H1 (cell line): ENCODE data around the gene NAP1L5. TPM values are rescaled to one million over a fixed set of nuclear protein-coding genes. Genes with fewer than 3 reads are reported as not detected.

ENCODE experiments used
- CTCF ChIA-PET: fragments of 300-600 bp; sonication (Branson Sonifier 250); formaldehyde crosslinking; loops from one replicate; lab custom pipeline; 2021; ENCODE audit not compliant: partially characterized antibody; lab: Charles Lee
- POLR2A ChIA-PET: fragments of 300-600 bp; sonication (Branson Sonifier 250); formaldehyde crosslinking; loops from one replicate; lab custom pipeline; 2021; ENCODE audit warnings: inconsistent platforms; ENCODE audit not compliant: partially characterized antibody; lab: Charles Lee
- DNase-seq, 2 experiments: peaks; one replicate each; pipeline versions ENCODE4 v3.0.0 to v3.0.0-alpha.2; 2010 to 2022; ENCODE audit warnings: low spot score in 2 of 2, low read depth in 1 of 2, mixed read lengths in 1 of 2
- FAIRE-seq: peaks from 2 replicates; lab custom pipeline; 2011; peaks lifted over from hg19 to GRCh38; lab: Jason Lieb, UNC
- H2AFZ ChIP-seq: 2 replicates; pipeline ENCODE4 v1.8.1; 2012; ENCODE audit warnings: low read length, inconsistent platforms
- H2AK5ac ChIP-seq: 2 replicates; pipeline ENCODE4 v1.6.1; 2013; ENCODE audit warnings: low read depth, low read length
- H2BK120ac ChIP-seq: replicated peaks from 2 replicates; pipeline ENCODE3; 2013; ENCODE audit warnings: low read depth, low read length, inconsistent platforms
- H2BK12ac ChIP-seq: 2 replicates; pipeline ENCODE4 v1.6.1; 2013; ENCODE audit warnings: low read depth, low read length
- H2BK15ac ChIP-seq: 2 replicates; pipeline ENCODE4 v1.6.1; 2013; ENCODE audit warnings: low read length
- H2BK20ac ChIP-seq: 2 replicates; pipeline ENCODE4 v1.6.1; 2013; ENCODE audit warnings: low read length
- H2BK5ac ChIP-seq: 2 replicates; pipeline ENCODE4 v1.6.1; 2013; ENCODE audit warnings: low read depth, low read length
- H3K14ac ChIP-seq: 2 replicates; pipeline ENCODE4 v1.6.1; 2013; ENCODE audit warnings: inconsistent platforms; ENCODE audit not compliant: insufficient read length
- H3K18ac ChIP-seq: 2 replicates; pipeline ENCODE4 v1.6.1; 2013; ENCODE audit warnings: low read length; ENCODE audit errors: extremely low read depth
- H3K23ac ChIP-seq: 2 replicates; pipeline ENCODE4 v1.6.1; 2013; ENCODE audit warnings: inconsistent platforms; ENCODE audit not compliant: insufficient read length
- H3K23me2 ChIP-seq: 2 replicates; pipeline ENCODE4 v1.6.1; 2013; ENCODE audit warnings: low read depth, low read length
- H3K27ac ChIP-seq: 2 replicates; pipeline ENCODE4 v1.6.1; 2011; ENCODE audit warnings: low read depth, low read length, inconsistent platforms
- H3K27me3 ChIP-seq, 4 experiments: replicated peaks in 1 of 4; 1 replicate in 1 of 4; 2 replicates in 3 of 4; pipeline versions ENCODE4 v1.6.1 to v1.8.1; 2011 to 2013; ENCODE audit warnings: low read length in 3 of 4, mild to moderate bottlenecking in 3 of 4, inconsistent platforms in 2 of 4, mixed read lengths in 2 of 4, moderate library complexity in 1 of 4; ENCODE audit not compliant: control insufficient read depth in 3 of 4, insufficient read depth in 3 of 4; ENCODE audit errors: extremely low read depth in 1 of 4
- H3K36me3 ChIP-seq, 4 experiments: 2 replicates each; pipeline versions ENCODE4 v1.6.1 to v1.8.1; 2011 to 2013; ENCODE audit warnings: mild to moderate bottlenecking in 4 of 4, low read length in 3 of 4, moderate library complexity in 2 of 4, control low read depth in 1 of 4, inconsistent platforms in 1 of 4; ENCODE audit not compliant: insufficient read depth in 4 of 4, control insufficient read depth in 2 of 4
- H3K4ac ChIP-seq: replicated peaks from 2 replicates; pipeline ENCODE3; 2013; ENCODE audit warnings: low read length, low read depth, mixed read lengths, inconsistent platforms; ENCODE audit not compliant: insufficient read length
- H3K4me1 ChIP-seq, 4 experiments: replicated peaks in 1 of 4; 1 replicate in 1 of 4; 2 replicates in 3 of 4; pipeline versions ENCODE4 v1.6.1 to v1.8.1; 2011 to 2013; ENCODE audit warnings: low read length in 3 of 4, inconsistent platforms in 2 of 4, mixed read lengths in 1 of 4; ENCODE audit not compliant: insufficient read depth in 4 of 4, control insufficient read depth in 3 of 4
- H3K4me2 ChIP-seq, 2 experiments: 2 replicates each; pipeline versions ENCODE4 v1.6.1 to v1.8.1; 2011 to 2013; ENCODE audit warnings: low read depth in 2 of 2, low read length in 2 of 2, control low read depth in 1 of 2, inconsistent platforms in 1 of 2, mild to moderate bottlenecking in 1 of 2; ENCODE audit not compliant: insufficient read depth in 1 of 2
- H3K4me3 ChIP-seq, 4 experiments: fragments of 200-600, 300-600 bp in 1 of 4; sonication (generic), shearing (Covaris generic), sonication (Bioruptor Twin) in 1 of 4; 2 replicates each; pipeline versions ENCODE4 v1.5.1 to v1.8.1; 2011 to 2016; ENCODE audit warnings: low read length in 4 of 4, low read depth in 3 of 4, control low read depth in 2 of 4, inconsistent platforms in 2 of 4, mild to moderate bottlenecking in 2 of 4, mixed read lengths in 1 of 4, moderate library complexity in 1 of 4; ENCODE audit not compliant: insufficient read depth in 2 of 4; ENCODE audit errors: extremely low read depth in 1 of 4
- H3K56ac ChIP-seq: replicated peaks from 2 replicates; pipeline ENCODE3; 2013; ENCODE audit warnings: low read depth, mild to moderate bottlenecking, mixed read lengths, low read length, inconsistent platforms; ENCODE audit not compliant: insufficient read length
- H3K79me1 ChIP-seq: 2 replicates; pipeline ENCODE4 v1.6.1; 2013; ENCODE audit warnings: low read depth, low read length, control low read depth
- H3K79me2 ChIP-seq, 2 experiments: 2 replicates each; pipeline versions ENCODE4 v1.6.1 to v1.8.1; 2012 to 2013; ENCODE audit warnings: low read length in 2 of 2, mild to moderate bottlenecking in 2 of 2, inconsistent platforms in 1 of 2; ENCODE audit not compliant: insufficient read depth in 2 of 2, control insufficient read depth in 1 of 2
- H3K9ac ChIP-seq, 4 experiments: replicated peaks in 1 of 4; 1 replicate in 1 of 4; 2 replicates in 3 of 4; pipeline versions ENCODE4 v1.6.1 to v1.8.1; 2011 to 2013; ENCODE audit warnings: low read depth in 3 of 4, low read length in 3 of 4, control low read depth in 2 of 4, mild to moderate bottlenecking in 2 of 4, moderate library complexity in 2 of 4, inconsistent platforms in 1 of 4; ENCODE audit errors: extremely low read depth in 1 of 4
- H3K9me3 ChIP-seq, 2 experiments: 2 replicates each; pipeline versions ENCODE4 v1.6.1 to v1.8.1; 2012 to 2013; ENCODE audit warnings: mild to moderate bottlenecking in 2 of 2, moderate library complexity in 2 of 2, control low read depth in 1 of 2, inconsistent platforms in 1 of 2, low read depth in 1 of 2, low read length in 1 of 2, mixed read lengths in 1 of 2; ENCODE audit not compliant: insufficient read depth in 2 of 2
- H4K20me1 ChIP-seq, 2 experiments: replicated peaks in 1 of 2; 2 replicates each; pipeline versions ENCODE3 to v1.8.1; 2011 to 2013; ENCODE audit warnings: inconsistent platforms in 2 of 2, low read length in 2 of 2, mild to moderate bottlenecking in 1 of 2; ENCODE audit not compliant: insufficient read depth in 2 of 2, control insufficient read depth in 1 of 2
- H4K5ac ChIP-seq: 2 replicates; pipeline ENCODE4 v1.6.1; 2013; ENCODE audit warnings: low read length, low read depth, mixed read lengths, inconsistent platforms; ENCODE audit not compliant: insufficient read length
- H4K8ac ChIP-seq: 2 replicates; pipeline ENCODE4 v1.8.0; 2013; ENCODE audit warnings: mild to moderate bottlenecking, moderate library complexity, low read length, inconsistent platforms; ENCODE audit not compliant: insufficient read depth; ENCODE audit errors: extremely low read depth
- H4K91ac ChIP-seq: replicated peaks from 2 replicates; pipeline ENCODE3; 2013; ENCODE audit warnings: low read length, mixed read lengths, inconsistent platforms; ENCODE audit not compliant: insufficient read length
- ASH2L ChIP-seq: fragments of 200-600, 300-600 bp; sonication (generic); IDR thresholded peaks from one replicate; pipeline ENCODE4 v1.7.1; 2017; ENCODE audit warnings: low read length
- GABPA ChIP-seq: IDR thresholded peaks from 2 replicates; pipeline ENCODE4 v1.6.1; 2011; ENCODE audit warnings: mild to moderate bottlenecking, low read length, moderate library complexity, borderline replicate concordance; ENCODE audit not compliant: insufficient read depth
- NRF1 ChIP-seq: IDR thresholded peaks from 2 replicates; pipeline ENCODE4 v1.6.1; 2011; ENCODE audit warnings: mild to moderate bottlenecking, low read depth, low read length, improper control_type of control experiment
- WGBS, 2 experiments: shearing (Covaris generic) in 1 of 2; methylation state at CpG; one replicate each; pipeline versions ENCODE4 v1.1.6 to v1.1.7; 2013 to 2015; ENCODE audit warnings: low lambda C conversion rate in 2 of 2, mixed read lengths in 2 of 2, inconsistent platforms in 1 of 2, low coverage in 1 of 2, missing lambda C conversion rate in 1 of 2; ENCODE audit not compliant: insufficient replicate concordance in 2 of 2, insufficient coverage in 1 of 2, insufficient read length in 1 of 2; ENCODE audit errors: extremely low coverage in 1 of 2, missing lambda C conversion rate in 1 of 2; 5-methylcytosine and 5-hydroxymethylcytosine counted together
- polyA plus RNA-seq, 7 experiments: library from polyadenylated mRNA; depleted of rRNA in 3 of 7; stranded (reverse) in 5 of 7; unstranded in 2 of 7; fragments of >200 nt in 5 of 7; fragments of 200-250 nt in 2 of 7; gene quantifications; 1 replicate in 5 of 7; 2 replicates in 1 of 7; 4 replicates in 1 of 7; pipeline versions ENCODE4 v1.2.1 to v1.2.3, GENCODE V29; 2011 to 2013; ENCODE audit warnings: missing spikeins in 2 of 7, mixed read lengths in 2 of 7
- total RNA-seq: library from RNA; stranded (reverse); fragmentation: NEBNext Ultra II Directional; extraction: Animal tissue kit (Norgen Biotek cat#: 25700); gene quantifications from 2 replicates; pipeline ENCODE4 v1.2.1, GENCODE V29; 2021

The NAP1L5 gene
- total and polyA plus RNA-seq, 2 of the 8 experiments (the other 6 are each of a cell fraction or from before 2014, with no cell fraction given): 1.3 to 2.7 TPM

- Histone ChIP-seq H3K14ac (no peak overlapping the region), H3K9ac (no peak overlapping the region), H2AFZ (no peak overlapping the region), H3K4ac (no peak overlapping the region), H3K4me3 (no peak overlapping the region), H2BK120ac (no peak overlapping the region), H3K79me2 (no peaks in the 10 kb centered on the region), H2AK5ac (no peak overlapping the region), H2BK20ac (no peak overlapping the region), H3K18ac (no peak overlapping the region), H3K4me2 (no peak overlapping the region), H2BK15ac (no peak overlapping the region), H4K91ac (no peak overlapping the region), H3K27ac (no peak overlapping the region), H3K23ac (no peak overlapping the region), H2BK12ac (no peak overlapping the region), H4K8ac (no peak overlapping the region), H3K23me2 (no peaks in the 10 kb centered on the region), H3K36me3 (peaks cover 0 to 3% (median 0%) of the 10 kb centered on the region in 4 experiments; a peak in 1 of 8 replicates), H2BK5ac (no peak overlapping the region), H3K9me3 (peaks cover 0 to 3% of the 10 kb centered on the region in 2 experiments; a peak in 1 of 4 replicates), H3K79me1 (no peaks in the 10 kb centered on the region), H3K56ac (no peak overlapping the region), H3K4me1 (peaks cover 0 to 4% (median 1%) of the 10 kb centered on the region in 4 experiments; a peak in 2 of 7 replicates), H4K20me1 (no peaks in the 10 kb centered on the region), H3K27me3 (no peaks in the 10 kb centered on the region), H4K5ac (no peak overlapping the region)
- POLR2A ChIA-PET: interaction anchor here (1.2 kb wide), 1 partner anchor 9 kb away, joined by 3 read pairs; no protein-coding TSS in a partner anchor
- FAIRE-seq: no peak
- no peak for TF ChIP-seq GABPA
- TF ChIP-seq ASH2L: no peak
- TF ChIP-seq NRF1: no peak
- WGBS, 2 experiments: 94% methylated on average over 10 of the region's 10 CpGs; no CpG with 5 or more reads in 1 of the 2 experiments
- CTCF ChIA-PET: no interaction called here
- no peak for DNase-seq
Measured at GRCh38 chr4:88722276-88722780, 24.7 kb upstream of the NAP1L5 start.
